Ishikawa (cell line): ENCODE measurements around the gene TBC1D22A.

ENCODE experiments used
- CEBPB ChIP-seq: IDR thresholded peaks from 2 replicates; pipeline ENCODE4 v1.6.1; 2012
- CREB1 ChIP-seq: IDR thresholded peaks from 2 replicates; pipeline ENCODE4 v1.6.1; 2012; ENCODE audit warnings: low read depth
- EGR1 ChIP-seq: IDR thresholded peaks from 2 replicates; pipeline ENCODE4 v1.6.1; 2012
- EP300 ChIP-seq: IDR thresholded peaks from 2 replicates; pipeline ENCODE4 v1.6.1; 2012; ENCODE audit warnings: borderline replicate concordance
- FOXM1 ChIP-seq: IDR thresholded peaks from 2 replicates; pipeline ENCODE4 v1.6.1; 2012; ENCODE audit warnings: low read depth, borderline replicate concordance
- NFIC ChIP-seq: IDR thresholded peaks from 2 replicates; pipeline ENCODE4 v1.6.1; 2012
- RAD21 ChIP-seq: IDR thresholded peaks from 2 replicates; pipeline ENCODE4 v1.6.1; 2012; ENCODE audit warnings: low read depth
- TAF1 ChIP-seq: IDR thresholded peaks from 2 replicates; pipeline ENCODE4 v1.6.1; 2012; ENCODE audit warnings: low read depth, mild to moderate bottlenecking
- TCF12 ChIP-seq: IDR thresholded peaks from 2 replicates; pipeline ENCODE4 v1.6.1; 2012; ENCODE audit warnings: low read depth
- TEAD4 ChIP-seq: IDR thresholded peaks from 2 replicates; pipeline ENCODE4 v1.6.1; 2012
- YY1 ChIP-seq: IDR thresholded peaks from 2 replicates; pipeline ENCODE4 v1.6.1; 2012; ENCODE audit warnings: low read depth
- ZBTB7A ChIP-seq: IDR thresholded peaks from 2 replicates; pipeline ENCODE4 v1.6.1; 2012; ENCODE audit warnings: low read depth
- TF ChIP-seq, protein P1 (sequence below): IDR thresholded peaks from 2 replicates; pipeline ENCODE4 v1.6.1; 2012; ENCODE audit warnings: low read depth, mild to moderate bottlenecking
- TF ChIP-seq, protein P2 (sequence below): IDR thresholded peaks from 2 replicates; pipeline ENCODE4 v1.6.1; 2012
- TF ChIP-seq, protein P3 (sequence below): IDR thresholded peaks from 2 replicates; pipeline ENCODE4 v1.6.1; 2012

Gene TBC1D22A

DNA sequence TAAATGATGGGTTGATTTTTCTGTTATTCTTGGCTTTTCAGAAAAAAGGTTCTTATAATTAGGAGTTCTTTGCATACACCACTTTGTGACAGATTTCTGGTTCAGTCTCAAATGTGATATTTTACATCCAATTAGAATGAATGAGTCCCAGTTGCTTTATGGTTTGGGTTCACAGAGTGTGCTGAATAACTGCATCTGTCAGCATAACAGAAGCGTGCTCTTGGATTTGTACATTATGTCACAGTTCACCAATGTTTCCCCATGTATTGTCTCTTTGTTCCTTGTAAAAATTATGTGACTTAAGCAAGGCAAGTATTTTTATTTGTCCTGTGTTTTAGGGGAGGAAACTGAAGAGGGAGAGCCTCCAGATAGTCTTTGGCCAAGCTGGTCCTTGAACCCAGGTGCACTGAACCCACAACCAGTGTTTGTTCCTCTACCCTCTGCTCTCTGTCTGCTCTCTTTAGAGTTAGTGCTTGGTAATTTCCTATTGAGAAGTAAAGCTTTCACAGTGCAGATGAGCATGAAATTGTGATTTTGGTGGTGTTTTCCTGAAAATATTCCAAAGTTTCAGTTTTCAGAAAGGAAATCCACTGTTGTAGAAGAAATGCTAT lies 107.5 kb downstream of the TBC1D22A start:
- TF ChIP-seq, protein P1, sequence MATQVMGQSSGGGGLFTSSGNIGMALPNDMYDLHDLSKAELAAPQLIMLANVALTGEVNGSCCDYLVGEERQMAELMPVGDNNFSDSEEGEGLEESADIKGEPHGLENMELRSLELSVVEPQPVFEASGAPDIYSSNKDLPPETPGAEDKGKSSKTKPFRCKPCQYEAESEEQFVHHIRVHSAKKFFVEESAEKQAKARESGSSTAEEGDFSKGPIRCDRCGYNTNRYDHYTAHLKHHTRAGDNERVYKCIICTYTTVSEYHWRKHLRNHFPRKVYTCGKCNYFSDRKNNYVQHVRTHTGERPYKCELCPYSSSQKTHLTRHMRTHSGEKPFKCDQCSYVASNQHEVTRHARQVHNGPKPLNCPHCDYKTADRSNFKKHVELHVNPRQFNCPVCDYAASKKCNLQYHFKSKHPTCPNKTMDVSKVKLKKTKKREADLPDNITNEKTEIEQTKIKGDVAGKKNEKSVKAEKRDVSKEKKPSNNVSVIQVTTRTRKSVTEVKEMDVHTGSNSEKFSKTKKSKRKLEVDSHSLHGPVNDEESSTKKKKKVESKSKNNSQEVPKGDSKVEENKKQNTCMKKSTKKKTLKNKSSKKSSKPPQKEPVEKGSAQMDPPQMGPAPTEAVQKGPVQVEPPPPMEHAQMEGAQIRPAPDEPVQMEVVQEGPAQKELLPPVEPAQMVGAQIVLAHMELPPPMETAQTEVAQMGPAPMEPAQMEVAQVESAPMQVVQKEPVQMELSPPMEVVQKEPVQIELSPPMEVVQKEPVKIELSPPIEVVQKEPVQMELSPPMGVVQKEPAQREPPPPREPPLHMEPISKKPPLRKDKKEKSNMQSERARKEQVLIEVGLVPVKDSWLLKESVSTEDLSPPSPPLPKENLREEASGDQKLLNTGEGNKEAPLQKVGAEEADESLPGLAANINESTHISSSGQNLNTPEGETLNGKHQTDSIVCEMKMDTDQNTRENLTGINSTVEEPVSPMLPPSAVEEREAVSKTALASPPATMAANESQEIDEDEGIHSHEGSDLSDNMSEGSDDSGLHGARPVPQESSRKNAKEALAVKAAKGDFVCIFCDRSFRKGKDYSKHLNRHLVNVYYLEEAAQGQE = no peak
- TF ChIP-seq RAD21 = no peak
- TF ChIP-seq, protein P2, sequence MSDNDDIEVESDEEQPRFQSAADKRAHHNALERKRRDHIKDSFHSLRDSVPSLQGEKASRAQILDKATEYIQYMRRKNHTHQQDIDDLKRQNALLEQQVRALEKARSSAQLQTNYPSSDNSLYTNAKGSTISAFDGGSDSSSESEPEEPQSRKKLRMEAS = no peak
- no peak for TF ChIP-seq CEBPB
- TF ChIP-seq EGR1 = no peak
- no peak for TF ChIP-seq FOXM1
- TF ChIP-seq NFIC = no peak
- TF ChIP-seq TAF1 = no peak
- TF ChIP-seq TEAD4 = no peak
- no peak for TF ChIP-seq TCF12
- TF ChIP-seq YY1 = no peak
- no peak for TF ChIP-seq ZBTB7A
- TF ChIP-seq CREB1 = no peak
- no peak for TF ChIP-seq EP300
- TF ChIP-seq, protein P3, sequence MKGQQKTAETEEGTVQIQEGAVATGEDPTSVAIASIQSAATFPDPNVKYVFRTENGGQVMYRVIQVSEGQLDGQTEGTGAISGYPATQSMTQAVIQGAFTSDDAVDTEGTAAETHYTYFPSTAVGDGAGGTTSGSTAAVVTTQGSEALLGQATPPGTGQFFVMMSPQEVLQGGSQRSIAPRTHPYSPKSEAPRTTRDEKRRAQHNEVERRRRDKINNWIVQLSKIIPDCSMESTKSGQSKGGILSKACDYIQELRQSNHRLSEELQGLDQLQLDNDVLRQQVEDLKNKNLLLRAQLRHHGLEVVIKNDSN = no peak

DNA sequence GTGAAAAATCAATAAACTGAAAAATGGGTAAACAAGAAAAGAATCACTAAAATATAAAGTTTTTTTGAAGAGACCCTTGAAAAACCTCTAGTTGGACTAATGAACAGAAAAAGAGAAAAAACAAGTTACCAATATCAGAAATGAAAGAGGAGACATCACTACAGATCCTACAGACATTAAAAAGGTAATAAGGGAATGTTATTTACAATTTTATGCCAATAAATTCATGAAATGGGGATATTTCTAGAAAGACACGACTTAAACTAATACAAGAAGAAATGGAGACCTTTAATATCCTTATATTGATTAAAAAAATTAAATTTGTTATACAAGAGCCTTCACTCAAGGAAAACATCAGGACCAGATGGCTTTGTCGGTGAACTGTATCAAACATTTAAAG lies 109.4 kb downstream of the TBC1D22A start:
- TF ChIP-seq, protein P3 = no peak

DNA sequence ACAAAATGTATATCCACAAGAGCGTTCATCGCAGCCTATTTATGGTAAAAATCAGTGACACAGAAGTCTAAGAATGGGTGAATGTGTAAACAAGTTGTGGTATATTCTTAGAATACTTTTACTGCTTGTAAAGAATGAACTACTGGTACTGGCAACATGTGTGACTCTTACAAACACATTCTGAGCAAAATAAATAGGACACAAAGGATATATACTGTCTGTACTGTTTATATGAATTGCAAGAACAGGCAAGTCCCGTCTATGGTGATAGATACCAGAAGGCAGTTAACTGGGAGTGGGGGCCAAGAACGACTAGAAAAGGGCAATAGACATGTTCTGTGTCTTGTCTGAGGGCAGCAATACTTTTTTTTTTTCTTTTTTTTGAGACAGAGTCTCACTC lies 112.6 kb downstream of the TBC1D22A start:
- TF ChIP-seq EGR1 (no peak), TEAD4 (no peak), RAD21 (no peak), NFIC (no peak)
- TF ChIP-seq, protein P3 = no peak

DNA sequence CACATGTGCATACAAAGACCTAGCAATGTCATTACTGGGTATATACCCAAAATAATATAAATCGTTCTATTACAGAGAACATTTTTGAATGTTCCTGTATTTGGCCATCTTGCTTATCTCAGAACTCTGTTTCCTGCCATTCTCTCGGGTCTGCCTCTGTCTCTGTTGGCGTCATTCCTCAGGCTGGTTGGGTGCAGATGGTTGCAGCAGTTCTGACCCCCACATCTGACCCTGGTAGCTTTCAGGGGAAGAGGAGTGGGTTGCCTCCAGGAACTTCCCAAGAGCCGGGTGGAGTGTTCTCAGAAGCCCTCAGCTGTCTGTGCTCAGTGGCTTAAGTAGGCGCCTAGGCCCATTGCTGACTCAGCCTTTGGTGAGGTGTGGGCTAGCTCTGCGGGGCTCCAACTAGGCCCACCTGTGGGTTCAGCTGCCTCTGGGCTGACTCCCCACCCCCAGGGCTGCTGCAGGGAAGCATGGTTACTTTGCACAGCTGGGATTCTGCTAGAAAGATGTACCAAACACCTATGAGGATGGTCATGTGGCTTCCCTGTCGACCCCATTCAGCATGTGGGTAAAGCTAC lies 114.0 kb downstream of the TBC1D22A start:
- TF ChIP-seq CEBPB (no peak), TEAD4 (no peak), TAF1 (no peak), ZBTB7A (no peak), FOXM1 (no peak), EP300 (no peak), EGR1 (no peak), TCF12 (no peak), YY1 (no peak), CREB1 (no peak), RAD21 (no peak), NFIC (no peak)
- TF ChIP-seq, protein P2 = no peak
- TF ChIP-seq, protein P3 = no peak
- TF ChIP-seq, protein P1 = no peak

DNA sequence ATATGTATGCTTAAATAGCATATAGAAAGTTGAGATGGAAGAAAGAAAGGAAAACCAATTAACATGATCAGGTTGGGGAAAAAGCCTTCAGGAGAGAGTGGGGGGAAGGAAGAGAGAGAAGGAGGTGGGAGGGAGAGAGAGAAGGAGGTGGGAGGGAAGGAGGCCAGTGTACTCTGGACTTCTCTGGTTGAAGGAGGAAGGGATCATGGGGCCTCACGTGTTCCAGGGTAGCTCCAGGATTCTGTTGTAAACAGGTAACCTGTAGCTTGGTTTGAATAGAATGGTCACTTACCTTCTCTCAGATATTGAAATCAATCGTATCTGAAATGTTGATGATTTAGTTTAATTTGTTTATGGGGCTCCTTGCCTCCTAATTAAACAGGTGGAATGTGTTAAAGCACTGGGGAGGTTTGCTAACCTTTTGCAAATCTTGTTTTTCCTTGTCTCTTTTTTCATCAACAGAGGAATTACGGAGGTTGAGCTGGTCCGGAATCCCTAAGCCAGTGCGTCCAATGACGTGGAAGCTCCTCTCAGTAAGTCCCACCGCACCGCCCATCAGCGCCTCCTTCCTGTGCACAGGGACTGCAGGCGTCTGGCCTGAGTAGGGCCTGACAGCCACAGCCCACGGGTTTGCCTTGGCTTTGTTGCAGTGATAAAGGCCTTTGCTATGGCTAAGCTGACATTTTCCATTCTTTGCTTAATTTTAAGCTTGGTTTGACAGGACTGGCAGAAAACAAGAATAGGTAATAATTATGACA lies 115.9 kb downstream of the TBC1D22A start:
- TF ChIP-seq NFIC (no peak), TCF12 (no peak), YY1 (no peak), RAD21 (no peak), FOXM1 (no peak), ZBTB7A (no peak), TEAD4 (no peak), EGR1 (no peak), TAF1 (no peak), EP300 (no peak), CEBPB (no peak), CREB1 (no peak)
- TF ChIP-seq, protein P3 = no peak
- TF ChIP-seq, protein P1 = no peak
- TF ChIP-seq, protein P2 = no peak
